ENCODE data around the gene GLTP.

- TF ChIP-seq CTCF (IDR thresholded peaks at IDR 0.05) (no peak), POLR2A (IDR thresholded peaks at IDR 0.05) (no peak), POLR2AphosphoS5 (IDR thresholded peaks at IDR 0.05; ENCODE audit: insufficient read depth in 1 of 2, low read depth in 1 of 2) (no peak)
These were observed 36.2 kb downstream of the GLTP start for GRCh38 chr12:109844091-109844490.
